Fibroblast of skin of left quadriceps (primary cell): ENCODE results near the gene SGCE.

Experiments used
- DNase-seq, 2 experiments: peaks; one replicate each; pipeline ENCODE4 v3.0.0-alpha.2; 2013; ENCODE audit warnings: low read depth in 2 of 2

Gene SGCE

GRCh38 chr7:94571816-94572215 lies 84.1 kb downstream of the SGCE start:
- DNase-seq: no peak

DNA sequence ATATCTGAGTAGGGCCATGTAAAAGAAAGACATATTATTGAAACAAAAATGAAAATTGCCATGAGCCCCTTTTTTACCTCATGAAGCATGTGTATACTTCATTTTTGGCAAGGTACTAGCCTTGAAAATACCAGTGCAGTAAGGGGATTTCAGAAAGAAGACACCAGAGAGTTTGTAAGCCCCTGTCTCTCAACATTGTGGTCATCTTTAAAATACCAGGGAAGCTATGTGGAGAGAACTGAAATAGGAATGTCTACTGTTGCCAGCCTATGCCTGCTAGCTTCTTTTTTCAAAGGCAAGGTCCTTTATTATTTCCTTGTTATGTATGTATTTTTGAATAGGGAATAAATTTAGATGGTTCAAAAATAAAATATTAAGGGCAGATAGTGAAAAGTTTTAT lies 88.5 kb downstream of the SGCE start:
- DNase-seq: no peak

DNA sequence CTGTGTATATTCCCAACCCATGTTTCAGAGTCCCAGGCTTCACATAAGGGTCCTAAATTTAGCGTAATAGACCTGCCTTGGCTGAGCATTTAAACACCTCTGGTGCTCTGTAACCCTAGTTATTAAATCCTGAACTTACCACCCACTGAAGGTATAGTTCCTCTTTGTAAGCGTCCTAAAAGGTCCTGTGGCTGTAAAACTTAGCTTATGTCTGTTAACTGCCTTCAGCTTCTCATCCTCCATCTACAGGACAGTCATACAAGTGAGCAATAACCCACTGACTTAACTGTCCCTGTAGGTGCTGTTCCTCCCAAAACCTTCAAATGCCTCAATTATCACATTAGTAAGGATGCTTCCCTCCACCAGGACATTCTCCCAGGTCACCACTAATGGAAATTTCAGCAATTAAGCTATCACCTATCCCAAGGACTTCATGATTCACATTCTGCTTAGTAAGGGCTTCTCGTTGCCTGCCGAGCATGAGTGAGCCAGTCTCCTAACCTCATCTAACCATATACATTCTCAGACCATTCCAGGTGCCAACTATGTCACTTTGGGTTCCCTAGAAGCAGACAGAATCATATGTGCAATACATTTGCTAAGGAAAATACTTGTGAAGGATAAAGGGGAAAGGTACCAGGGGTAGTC lies 90.6 kb downstream of the SGCE start:
- no peak for DNase-seq

DNA sequence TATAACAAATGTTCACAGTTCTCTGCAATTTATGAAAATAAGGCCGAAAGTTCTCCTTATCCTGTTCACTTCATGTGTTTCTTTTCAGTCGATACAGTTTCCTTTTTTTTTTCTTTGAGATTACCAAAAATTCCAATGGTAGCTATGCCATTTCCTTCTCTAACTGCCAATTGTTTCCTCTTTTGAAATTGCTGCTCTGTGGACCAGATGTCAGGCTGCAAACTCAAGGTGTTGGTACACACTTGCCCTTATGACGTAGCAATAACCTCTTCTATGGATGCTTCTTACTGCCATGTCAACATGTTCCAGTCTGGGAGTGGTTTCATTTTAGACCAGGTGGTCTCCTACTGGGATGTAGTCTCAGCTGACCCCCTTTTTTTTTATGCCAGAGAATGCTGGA lies 93.4 kb downstream of the SGCE start:
- no peak for DNase-seq

GRCh38 chr7:94561841-94562514 lies 94.0 kb downstream of the SGCE start:
- no peak for DNase-seq

- DNase-seq: no peak
These were observed 96.0 kb downstream of the SGCE start for GRCh38 chr7:94559972-94560371.

- DNase-seq: no peak
These were observed 98.7 kb downstream of the SGCE start for GRCh38 chr7:94557215-94557614.

DNA sequence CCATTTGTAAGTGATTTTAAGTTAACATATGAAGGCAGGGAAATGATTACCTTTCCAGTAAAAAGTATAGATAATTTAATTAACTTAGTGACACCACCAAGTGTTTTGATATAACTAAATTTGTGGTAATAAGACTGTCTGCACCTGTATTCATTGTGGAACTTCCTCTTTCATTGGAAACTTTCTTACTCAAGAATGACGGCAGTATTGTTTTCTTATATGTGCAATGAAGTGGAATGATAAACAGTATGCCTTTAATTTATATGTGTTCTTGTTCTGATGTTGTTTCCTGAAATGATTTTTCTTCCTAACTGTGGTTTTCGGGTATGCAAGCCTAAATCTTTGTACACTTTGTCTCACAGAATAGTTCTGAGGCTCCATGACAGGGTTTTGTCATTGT lies 99.9 kb downstream of the SGCE start:
- no peak for DNase-seq

DNA sequence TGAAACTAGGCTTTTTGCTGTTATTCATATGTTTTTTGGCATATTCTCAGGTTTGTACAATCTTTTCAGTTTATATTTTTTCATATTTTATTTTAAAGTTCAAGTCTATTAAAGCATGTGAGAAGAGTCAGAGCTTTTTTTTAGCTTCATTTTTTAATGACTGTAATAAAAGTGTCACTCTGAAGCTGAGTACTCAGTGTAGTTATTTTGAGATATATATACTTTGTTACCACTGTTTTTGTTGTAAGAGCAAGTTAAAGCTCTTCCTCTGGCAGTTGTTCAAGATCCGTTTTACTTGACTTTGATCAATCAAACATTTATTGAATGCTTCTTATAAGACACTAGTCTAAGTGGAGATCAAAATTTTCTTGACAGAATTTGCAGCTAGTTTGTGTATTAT lies 108.8 kb downstream of the SGCE start:
- no peak for DNase-seq

DNA sequence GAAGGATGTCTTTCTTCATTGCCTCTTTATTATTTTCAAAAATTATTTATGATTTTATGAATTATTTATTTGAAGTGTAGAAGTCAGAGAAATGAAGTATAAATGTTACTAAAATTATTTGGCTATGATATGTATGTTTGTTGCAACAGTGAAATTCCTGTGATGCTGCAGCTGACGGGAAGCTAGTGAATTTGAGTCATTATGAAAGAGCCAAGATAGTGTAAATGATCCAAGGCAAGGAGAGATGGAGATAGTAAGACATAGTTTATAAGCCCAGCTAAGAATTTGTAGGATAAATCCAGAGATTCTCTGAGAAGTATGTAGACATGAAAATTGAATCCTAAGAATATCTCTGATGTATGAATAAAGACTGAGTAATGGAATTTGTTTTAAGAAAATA lies 115.5 kb downstream of the SGCE start:
- DNase-seq: no peak
